A172 (cell line): Measurements from ENCODE around the gene LHX6. TPM values are rescaled to one million over a fixed set of nuclear protein-coding genes. Genes with fewer than 3 reads are reported as not detected.

Experiments used
- DNase-seq: peaks from one replicate; pipeline ENCODE4 v3.0.0-alpha.2; 2015; ENCODE audit warnings: low spot score
- total RNA-seq: library from RNA; depleted of rRNA; stranded (reverse); fragments of >200 nt; shearing (Covaris generic); gene quantifications from 2 replicates; pipeline ENCODE4 v1.2.3, GENCODE V29; 2014

LHX6 gene
- total RNA-seq, 1 experiment from 2014 or later = 2.2 TPM

DNA sequence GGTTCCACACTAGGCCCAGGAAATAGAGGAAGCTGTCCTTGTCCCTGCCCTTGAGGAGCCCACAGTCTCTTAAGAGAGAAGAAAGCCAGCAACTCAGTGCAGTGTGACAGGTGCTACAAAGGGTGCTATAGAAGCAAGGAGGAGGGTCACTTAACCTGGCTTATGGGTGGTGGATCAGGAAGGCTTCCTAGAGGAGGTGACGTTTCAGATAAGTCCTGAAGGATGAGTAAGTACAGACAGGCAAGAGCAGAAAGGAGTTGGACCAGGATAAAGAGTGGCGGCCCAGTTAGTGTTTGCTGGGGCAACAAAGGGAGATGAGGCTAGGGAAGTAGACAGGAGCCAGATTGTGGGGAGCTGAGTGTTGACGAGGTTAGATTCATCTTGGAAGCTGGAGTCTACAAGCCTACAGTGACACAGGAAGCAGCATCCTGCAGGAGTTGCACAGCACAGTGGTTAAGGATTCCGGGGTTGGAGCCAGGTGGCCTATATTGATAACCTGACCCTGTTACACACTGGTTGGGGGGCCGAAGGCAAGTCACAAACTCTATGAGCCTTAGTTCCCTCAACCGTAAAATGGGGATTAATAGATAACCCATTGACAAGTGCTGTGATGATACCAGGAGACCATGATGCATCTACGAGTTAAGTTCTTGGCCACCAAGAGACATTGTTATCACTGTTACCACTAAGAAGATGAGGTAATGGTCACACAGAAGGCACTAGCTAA, 5.4 kb upstream of the LHX6 start:
- DNase-seq = no peak

DNA sequence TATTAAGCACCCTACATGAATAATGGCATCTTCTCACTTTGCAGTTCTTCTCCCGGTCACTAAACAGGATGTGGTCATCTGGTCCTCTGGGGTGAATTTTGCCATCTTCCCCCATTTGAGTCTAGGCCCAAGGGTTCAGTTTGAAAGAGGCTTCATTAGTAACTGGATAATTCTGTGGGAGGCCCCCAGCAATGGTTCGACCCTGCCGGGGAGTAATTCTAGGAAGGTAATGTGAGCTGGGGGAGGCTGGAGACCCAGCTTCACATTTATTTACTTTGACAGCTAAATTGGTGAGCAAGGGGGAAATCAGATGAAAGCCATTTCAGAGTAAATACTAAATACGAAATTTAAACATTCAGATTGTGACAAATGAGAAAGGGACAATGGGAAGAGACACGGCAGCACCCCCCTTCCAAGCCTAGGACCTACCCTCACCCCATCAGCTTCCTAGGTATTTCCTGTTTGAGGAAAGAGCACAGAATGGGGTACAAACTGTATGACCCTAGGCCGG, 4.1 kb upstream of the LHX6 start:
- DNase-seq = no peak

- no peak for DNase-seq
These were observed 704 bp upstream of the LHX6 start for GRCh38 chr9:122229485-122229837.

- no peak for DNase-seq
These were observed 578 bp downstream of the LHX6 start for GRCh38 chr9:122228191-122228567.

DNA sequence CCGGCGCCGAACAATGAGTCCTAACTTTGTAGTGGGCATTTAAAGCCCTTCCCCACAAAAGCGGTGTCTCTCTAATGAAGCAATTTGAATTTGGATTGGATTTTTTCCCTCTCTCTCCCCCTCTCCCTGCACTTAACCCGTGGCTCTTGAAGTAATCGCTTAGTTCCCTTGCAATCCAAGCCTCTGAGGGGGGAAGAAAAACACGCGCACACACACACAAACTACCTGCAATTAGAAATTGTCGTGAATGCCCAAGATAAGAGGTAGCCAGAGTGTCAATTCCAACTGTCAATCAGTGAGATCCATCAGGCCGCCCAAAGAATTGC, 1.2 kb downstream of the LHX6 start:
- no peak for DNase-seq

- no peak for DNase-seq
These were observed 1.8 kb downstream of the LHX6 start for GRCh38 chr9:122226758-122227574.

DNA sequence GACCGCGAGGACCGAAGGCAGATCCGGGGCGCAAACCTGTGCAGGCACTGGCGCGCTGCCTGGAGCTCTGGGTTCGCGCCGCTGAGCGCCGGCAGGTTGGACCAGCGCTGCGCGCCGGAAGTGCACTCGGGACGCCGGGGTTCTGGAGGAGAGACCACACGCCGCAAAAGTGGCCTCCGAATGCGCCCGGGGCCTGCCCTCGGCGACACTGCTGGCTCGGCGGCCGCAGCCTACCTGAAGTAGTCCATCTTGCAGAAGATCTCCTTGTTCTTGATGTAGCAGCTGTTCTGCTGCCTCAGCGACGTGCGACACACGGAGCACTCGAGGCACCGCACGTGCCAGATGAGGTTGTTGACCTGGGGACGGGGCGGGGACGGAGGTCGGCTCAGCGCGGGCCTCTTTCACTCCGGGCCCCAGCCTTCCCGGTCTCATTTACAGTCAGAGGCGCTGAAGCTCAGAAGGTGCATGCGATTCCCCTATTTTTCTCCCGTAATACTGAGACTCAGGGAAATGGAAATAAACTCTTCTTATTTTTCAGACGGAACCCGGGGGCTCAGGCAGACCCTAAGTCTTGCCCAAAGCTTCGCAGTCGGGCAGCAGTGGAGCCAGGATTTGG, 2.5 kb downstream of the LHX6 start:
- DNase-seq = no peak

DNA sequence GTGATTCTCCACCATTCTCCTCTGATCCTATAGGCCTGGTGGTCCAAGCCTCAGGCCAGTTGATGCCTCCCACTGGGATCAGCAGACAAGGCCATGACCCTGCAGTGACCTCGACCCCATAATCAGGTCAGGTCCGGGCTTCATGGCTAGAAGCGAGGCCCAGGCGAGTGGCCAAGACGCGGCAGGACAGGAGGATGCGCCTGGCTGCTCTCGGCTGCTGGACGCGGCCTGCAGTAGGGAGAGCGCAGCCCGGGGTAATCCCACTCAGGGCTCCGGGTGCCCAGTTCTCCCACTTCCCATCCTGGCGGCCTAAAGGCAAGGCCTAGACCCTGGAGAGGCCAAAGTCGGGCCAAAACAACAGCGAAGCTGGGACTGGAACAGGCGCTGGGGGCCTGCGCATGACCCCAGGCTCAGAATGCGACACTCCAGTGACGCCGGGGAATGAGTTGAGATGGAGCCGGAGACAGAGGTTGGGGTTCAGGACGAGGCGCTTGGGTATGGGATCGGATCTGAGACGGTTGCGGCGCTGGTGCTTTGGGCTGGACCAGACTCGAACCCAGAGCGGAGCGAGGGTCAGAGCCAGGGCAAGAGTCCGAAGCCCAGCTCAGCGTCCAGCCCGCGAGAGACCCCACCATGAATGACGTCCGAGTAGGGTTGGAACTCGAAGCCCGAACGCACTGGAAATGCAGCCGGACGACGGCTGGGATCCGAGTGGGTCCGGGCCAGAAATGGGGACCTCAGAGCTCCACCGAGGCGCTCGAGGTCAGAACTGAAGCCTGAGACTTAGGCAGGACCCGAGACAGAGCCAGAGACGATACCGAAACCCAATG, 3.2 kb downstream of the LHX6 start:
- no peak for DNase-seq

DNA sequence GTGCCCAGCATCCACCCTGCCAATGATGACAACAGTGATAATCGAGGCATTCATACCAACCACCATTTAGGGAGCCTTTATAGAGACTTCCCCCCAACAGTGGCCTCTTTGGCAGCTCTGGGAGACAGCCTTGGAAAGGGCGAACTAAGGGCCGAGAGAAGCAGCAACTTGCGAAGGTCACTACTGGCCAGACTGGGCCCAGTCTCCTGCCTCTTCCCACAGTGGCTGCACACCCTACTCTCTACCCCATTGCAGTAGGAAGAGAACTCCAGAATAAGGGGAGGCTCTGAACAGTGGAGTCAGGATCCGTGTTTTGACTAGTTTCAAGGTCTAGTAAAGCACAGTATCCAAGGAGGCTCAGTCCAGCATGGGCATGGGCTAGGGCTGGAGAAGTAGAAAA, 5.3 kb downstream of the LHX6 start:
- DNase-seq = no peak

- DNase-seq = no peak
These were observed 6.0 kb downstream of the LHX6 start for GRCh38 chr9:122222791-122223190.

- no peak for DNase-seq
These were observed 7.5 kb downstream of the LHX6 start for GRCh38 chr9:122221183-122221811.

DNA sequence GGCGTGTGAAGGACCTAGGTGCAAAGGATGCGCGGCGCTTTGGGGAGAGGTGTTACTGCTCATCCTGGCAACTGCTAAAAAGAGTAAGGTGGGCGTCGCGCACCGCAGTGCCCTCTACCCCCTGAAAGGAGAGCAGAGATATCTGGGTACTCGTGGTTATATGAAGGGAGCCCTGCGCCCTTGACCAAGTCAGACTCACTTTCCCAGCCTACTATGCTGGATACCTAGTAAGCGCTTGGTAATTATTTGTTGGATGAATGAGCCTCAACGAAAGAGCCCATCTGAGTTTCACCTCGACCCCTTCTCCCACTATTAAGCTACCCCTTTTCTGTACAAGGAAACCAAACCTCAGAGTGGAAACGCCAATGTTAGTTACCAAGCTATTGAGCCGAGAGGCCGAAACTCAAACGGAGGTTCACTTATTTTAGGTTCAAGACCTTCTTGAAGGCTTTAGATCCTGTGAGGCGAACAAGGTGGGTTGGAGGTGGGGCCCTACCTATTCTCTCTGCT, 8.0 kb downstream of the LHX6 start:
- DNase-seq = no peak

DNA sequence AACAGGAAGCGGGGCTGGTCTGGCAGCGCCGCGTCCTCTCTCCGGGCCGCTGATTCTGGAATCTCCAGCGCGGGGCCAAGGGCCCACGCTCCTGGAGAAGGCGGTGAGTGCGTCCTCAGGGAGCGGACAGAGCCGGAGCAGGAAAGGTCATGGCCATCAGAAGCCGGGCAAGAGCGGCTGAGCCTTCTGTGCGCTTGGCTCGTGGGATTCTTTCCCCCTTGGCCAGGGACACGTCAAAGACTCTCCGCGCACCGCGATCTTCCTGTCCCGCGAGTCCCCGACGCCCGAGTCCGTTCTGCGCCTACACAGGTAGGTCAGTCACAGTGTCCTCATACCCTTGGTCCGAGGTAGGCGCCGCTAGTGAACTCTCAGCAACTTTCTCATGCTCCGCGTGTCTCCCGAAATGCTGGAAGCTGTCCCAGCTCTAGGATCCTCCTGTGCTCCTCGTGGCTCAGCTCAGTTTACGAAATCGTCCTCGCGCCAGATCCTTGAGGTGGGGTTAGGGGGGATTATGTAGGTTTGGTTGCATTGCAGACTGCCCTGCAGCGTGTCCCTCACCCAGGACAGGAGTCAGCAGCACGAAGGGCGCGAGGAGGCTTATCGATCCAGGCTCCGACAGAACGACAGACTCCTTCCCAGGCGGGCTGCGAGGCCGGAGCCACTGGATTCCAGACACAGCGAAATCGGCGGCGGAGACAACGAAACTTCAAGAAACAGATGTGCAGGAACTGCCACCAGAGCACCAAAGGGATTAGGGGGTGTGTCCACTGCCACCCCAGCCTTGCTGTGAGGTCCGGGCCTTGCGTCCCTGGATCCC, 8.7 kb downstream of the LHX6 start:
- no peak for DNase-seq

- no peak for DNase-seq
These were observed 9.6 kb downstream of the LHX6 start for GRCh38 chr9:122218935-122219855.

DNA sequence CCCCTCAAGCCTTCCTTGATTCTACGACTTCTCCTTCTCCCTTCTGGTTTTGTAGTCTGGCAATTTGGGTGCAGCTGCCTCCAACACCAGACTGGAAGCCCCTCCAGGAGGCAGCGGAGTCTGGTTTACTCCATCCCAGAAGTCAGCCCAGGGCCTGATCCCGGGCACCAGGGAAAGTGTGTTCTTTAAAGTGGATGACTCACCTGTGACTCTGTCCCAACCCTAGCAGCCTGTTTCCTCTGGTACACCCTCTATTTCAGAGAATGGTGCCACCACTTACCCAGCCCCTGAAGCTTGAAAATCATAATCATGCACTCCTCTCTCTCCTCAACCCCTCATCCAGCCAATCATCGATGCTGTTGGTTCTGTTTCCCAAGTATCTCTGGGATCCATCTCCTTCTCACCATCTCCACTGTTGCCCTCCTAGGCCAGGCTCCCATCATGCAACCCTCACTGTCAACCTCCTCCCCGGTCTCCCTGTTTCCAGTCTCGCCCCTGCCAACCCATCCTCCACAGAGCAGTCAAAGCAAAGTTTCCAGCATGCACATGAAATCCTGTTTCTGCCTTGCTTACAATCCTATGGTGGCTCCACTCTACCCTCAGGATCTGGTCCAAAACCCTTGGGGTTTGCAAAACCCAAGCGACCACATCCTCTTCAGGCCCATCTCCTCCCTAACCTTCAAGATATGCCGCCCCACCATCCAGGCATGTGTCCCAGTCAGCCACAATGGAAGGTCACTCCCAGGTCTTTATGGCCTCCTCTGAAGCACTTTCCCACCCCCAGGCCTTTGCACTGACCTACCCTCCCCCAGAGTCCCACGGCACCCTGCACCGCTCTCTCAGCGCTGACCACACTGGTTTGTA, 10.5 kb downstream of the LHX6 start:
- DNase-seq = peak; percentile 40

DNA sequence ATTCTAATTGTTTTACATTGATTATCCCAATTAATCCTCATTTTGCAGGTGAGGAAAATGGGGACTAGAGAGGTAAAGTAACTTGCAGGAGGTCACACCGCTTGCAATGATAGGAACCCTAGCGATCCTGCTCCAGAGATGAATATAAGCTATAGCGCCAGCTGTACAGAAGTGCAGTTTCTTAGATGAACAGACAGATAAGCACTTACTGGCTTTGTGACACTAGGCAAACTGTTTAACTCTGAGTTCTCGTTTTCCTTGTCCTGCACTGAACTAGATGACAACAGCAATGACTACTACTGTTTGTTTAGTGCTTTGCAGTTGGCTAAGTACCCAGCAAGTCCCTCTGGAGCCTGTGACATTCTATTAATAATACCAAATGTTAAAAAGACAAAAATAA, 11.1 kb downstream of the LHX6 start:
- DNase-seq = no peak

- DNase-seq = no peak
These were observed 11.8 kb downstream of the LHX6 start for GRCh38 chr9:122216798-122217418.
